Raji (cell line): ENCODE measurements around the gene VPS13C.

Experiments used
- POLR2A ChIP-seq: IDR thresholded peaks from 2 replicates; pipeline ENCODE4 v1.6.1; 2011; ENCODE audit warnings: low read depth, low read length, control low read depth; ENCODE audit not compliant: insufficient read depth

The VPS13C gene

GRCh38 chr15:62059108-62059815, 985 bp downstream of the VPS13C start:
- no peak for TF ChIP-seq POLR2A

GRCh38 chr15:62058327-62059028, 1.8 kb downstream of the VPS13C start:
- no peak for TF ChIP-seq POLR2A

GRCh38 chr15:62057341-62057980, 2.8 kb downstream of the VPS13C start:
- TF ChIP-seq POLR2A, result no peak

GRCh38 chr15:62054979-62055378, 5.3 kb downstream of the VPS13C start:
- no peak for TF ChIP-seq POLR2A

- TF ChIP-seq POLR2A, result no peak
Observed at GRCh38 chr15:62053439-62054085, 6.7 kb downstream of the VPS13C start.

GRCh38 chr15:62052713-62053112, 7.5 kb downstream of the VPS13C start:
- TF ChIP-seq POLR2A, result no peak

GRCh38 chr15:62051166-62051565, 9.1 kb downstream of the VPS13C start:
- TF ChIP-seq POLR2A, result no peak

GRCh38 chr15:62050115-62050514, 10.1 kb downstream of the VPS13C start:
- no peak for TF ChIP-seq POLR2A

GRCh38 chr15:62047282-62047827, 12.9 kb downstream of the VPS13C start:
- no peak for TF ChIP-seq POLR2A

GRCh38 chr15:62046078-62046743, 14.0 kb downstream of the VPS13C start:
- no peak for TF ChIP-seq POLR2A

GRCh38 chr15:62035256-62035924, 24.9 kb downstream of the VPS13C start:
- TF ChIP-seq POLR2A, result no peak

- TF ChIP-seq POLR2A, result no peak
Observed at GRCh38 chr15:62027916-62028315, 32.3 kb downstream of the VPS13C start.

- no peak for TF ChIP-seq POLR2A
Observed at GRCh38 chr15:62027263-62027565, 33.0 kb downstream of the VPS13C start.

- no peak for TF ChIP-seq POLR2A
Observed at GRCh38 chr15:62026487-62027262, 33.6 kb downstream of the VPS13C start.
